SK-N-SH (cell line): Measurements from ENCODE around the gene FAM162B. TPM values are rescaled to one million over a fixed set of nuclear protein-coding genes. Genes with fewer than 3 reads are reported as not detected.

Experiments used
- CTCF ChIA-PET: fragments of 300-600, 350-600 bp; formaldehyde crosslinking; extraction: SDS; loops from one replicate; lab custom pipeline; 2021; lab: Yijun Ruan, JAX
- POLR2A ChIA-PET: fragments of 350-600 bp; sonication (Branson Sonifier 250); formaldehyde crosslinking; extraction: SDS; loops from one replicate; lab custom pipeline; 2020; ENCODE audit warnings: antibody characterized with exemption, inconsistent platforms; lab: Yijun Ruan, JAX
- DNase-seq: peaks from one replicate; pipeline ENCODE4 v3.0.0; 2012
- H2AFZ ChIP-seq: fragments of 200-600 bp; sonication (generic); 2 replicates; pipeline ENCODE4 v1.8.1; 2016; ENCODE audit warnings: antibody characterized with exemption, mild to moderate bottlenecking, low read depth
- H3F3A ChIP-seq: fragments of 200-600 bp; sonication (generic); replicated peaks from 2 replicates; pipeline ENCODE3; 2016; ENCODE audit warnings: antibody characterized with exemption, mild to moderate bottlenecking; ENCODE audit not compliant: insufficient read depth
- H3K27ac ChIP-seq, 2 experiments: fragments of 200-500 bp in 1 of 2; fragments of 200-600 bp in 1 of 2; sonication (Bioruptor generic) in 1 of 2; sonication (generic), shearing (Covaris generic) in 1 of 2; 2 replicates each; pipeline versions ENCODE4 v1.5.1 to v1.6.1; 2014 to 2016; ENCODE audit warnings: low read depth in 2 of 2, inconsistent platforms in 1 of 2, low read length in 1 of 2, mild to moderate bottlenecking in 1 of 2, mixed read lengths in 1 of 2
- H3K27me3 ChIP-seq: fragments of 200-600 bp; sonication (generic), shearing (Covaris generic); 2 replicates; pipeline ENCODE4 v1.6.1; 2016; ENCODE audit warnings: mixed run types; ENCODE audit not compliant: insufficient read depth
- H3K36me3 ChIP-seq, 2 experiments: fragments of 200-500 bp in 1 of 2; fragments of 200-600 bp in 1 of 2; sonication (Bioruptor generic) in 1 of 2; sonication (generic) in 1 of 2; replicated peaks in 1 of 2; 2 replicates each; pipeline versions ENCODE3 to v1.5.1; 2014 to 2016; ENCODE audit warnings: low read length in 1 of 2, mild to moderate bottlenecking in 1 of 2; ENCODE audit not compliant: insufficient read depth in 2 of 2, control insufficient read depth in 1 of 2
- H3K4me1 ChIP-seq, 2 experiments: fragments of 200-500 bp in 1 of 2; fragments of 200-600 bp in 1 of 2; sonication (Bioruptor generic) in 1 of 2; sonication (generic), shearing (Covaris generic) in 1 of 2; 2 replicates each; pipeline versions ENCODE4 v1.5.1 to v1.6.1; 2014 to 2016; ENCODE audit warnings: low read depth in 1 of 2, low read length in 1 of 2, mixed run types in 1 of 2; ENCODE audit not compliant: insufficient read depth in 2 of 2, control insufficient read depth in 1 of 2
- H3K4me2 ChIP-seq: fragments of 200-600 bp; sonication (generic), shearing (Covaris generic); 2 replicates; pipeline ENCODE4 v1.6.1; 2017; ENCODE audit warnings: mixed run types
- H3K4me3 ChIP-seq, 2 experiments: fragments of 200-500 bp in 1 of 2; fragments of 200-600 bp in 1 of 2; sonication (Bioruptor generic) in 1 of 2; sonication (generic), shearing (Covaris generic) in 1 of 2; 2 replicates each; pipeline versions ENCODE4 v1.5.1 to v1.8.1; 2014 to 2016; ENCODE audit warnings: low read depth in 2 of 2, inconsistent platforms in 1 of 2, low read length in 1 of 2, mild to moderate bottlenecking in 1 of 2, mixed read lengths in 1 of 2, moderate library complexity in 1 of 2
- H3K79me2 ChIP-seq: fragments of 200-600 bp; sonication (generic); 2 replicates; pipeline ENCODE4 v1.8.1; 2017; ENCODE audit warnings: mild to moderate bottlenecking; ENCODE audit not compliant: insufficient read depth
- H3K9ac ChIP-seq: fragments of 200-600 bp; sonication (generic); 2 replicates; pipeline ENCODE4 v1.6.1; 2017; ENCODE audit warnings: mixed run types
- H3K9me2 ChIP-seq: fragments of 200-600 bp; sonication (generic); 2 replicates; pipeline ENCODE4 v1.6.1; 2017; ENCODE audit warnings: mixed run types
- H3K9me3 ChIP-seq: fragments of 200-600 bp; sonication (generic); 2 replicates; pipeline ENCODE4 v1.6.1; 2017; ENCODE audit warnings: mixed run types, mild to moderate bottlenecking, moderate library complexity
- H4K20me1 ChIP-seq: fragments of 200-600 bp; sonication (generic); 2 replicates; pipeline ENCODE4 v1.6.1; 2017; ENCODE audit warnings: mild to moderate bottlenecking, mixed run types; ENCODE audit not compliant: insufficient read depth
- EZH2phosphoT487 ChIP-seq: fragments of 200-600 bp; sonication (generic); IDR thresholded peaks from 2 replicates; pipeline ENCODE4 v1.6.1; 2017; ENCODE audit warnings: low read depth, mixed run types, mild to moderate bottlenecking, antibody characterized with exemption, moderate library complexity, borderline replicate concordance
- GATA2 ChIP-seq: sonication (generic); formaldehyde crosslinking; IDR thresholded peaks from 2 replicates; pipeline ENCODE4 v1.5.0; 2020; ENCODE audit warnings: mild to moderate bottlenecking, missing genetic modification reagents
- IRF3 ChIP-seq: fragments of 150-350 bp; IDR thresholded peaks from 2 replicates; pipeline ENCODE4 v1.6.1; 2016; ENCODE audit warnings: mild to moderate bottlenecking, low read depth, low read length
- JUND ChIP-seq: IDR thresholded peaks from 2 replicates; pipeline ENCODE4 v1.4.0; 2012
- RCOR1 ChIP-seq: fragments of 150-350 bp; IDR thresholded peaks from 2 replicates; pipeline ENCODE4 v1.6.1; 2017; ENCODE audit warnings: antibody characterized with exemption, low read length
- RFX5 ChIP-seq: IDR thresholded peaks from 2 replicates; pipeline ENCODE4 v1.6.1; 2012; ENCODE audit warnings: mild to moderate bottlenecking, improper control_type of control experiment, low read length
- SIN3A ChIP-seq: IDR thresholded peaks from 2 replicates; pipeline ENCODE4 v1.6.1; 2012; ENCODE audit warnings: low read depth, mild to moderate bottlenecking, low read length, moderate library complexity, borderline replicate concordance
- YY1 ChIP-seq: IDR thresholded peaks from 2 replicates; pipeline ENCODE4 v1.4.0; 2012; ENCODE audit warnings: low read depth, mild to moderate bottlenecking
- WGBS: methylation state at CpG from one replicate; pipeline ENCODE4 v1.1.6; 2017; ENCODE audit warnings: low lambda C conversion rate; 5-methylcytosine and 5-hydroxymethylcytosine counted together
- polyA plus RNA-seq, 3 experiments: library from polyadenylated mRNA; depleted of rRNA; stranded (reverse); fragments of >200 nt; gene quantifications; 2 replicates each; pipeline ENCODE4 v1.2.3, GENCODE V29; 2012
- TF ChIP-seq, protein P1 (sequence below): IDR thresholded peaks from 2 replicates; pipeline ENCODE4 v1.6.1; 2012; ENCODE audit warnings: mild to moderate bottlenecking, low read depth, low read length, moderate library complexity
- TF ChIP-seq, protein P2 (sequence below): IDR thresholded peaks from 2 replicates; pipeline ENCODE4 v1.4.0; 2012; ENCODE audit warnings: low read depth, borderline replicate concordance
- TF ChIP-seq, protein P3 (sequence below): fragments of 200-600 bp; sonication (generic); IDR thresholded peaks from 2 replicates; pipeline ENCODE4 v1.6.1; 2017; ENCODE audit warnings: antibody characterized with exemption, mild to moderate bottlenecking, moderate library complexity
- TF ChIP-seq, protein P4 (sequence below): IDR thresholded peaks from 2 replicates; pipeline ENCODE4; 2012

Gene FAM162B
- polyA plus RNA-seq, 1 of the 3 experiments (the other 2 are of a cell fraction), result not detected

DNA sequence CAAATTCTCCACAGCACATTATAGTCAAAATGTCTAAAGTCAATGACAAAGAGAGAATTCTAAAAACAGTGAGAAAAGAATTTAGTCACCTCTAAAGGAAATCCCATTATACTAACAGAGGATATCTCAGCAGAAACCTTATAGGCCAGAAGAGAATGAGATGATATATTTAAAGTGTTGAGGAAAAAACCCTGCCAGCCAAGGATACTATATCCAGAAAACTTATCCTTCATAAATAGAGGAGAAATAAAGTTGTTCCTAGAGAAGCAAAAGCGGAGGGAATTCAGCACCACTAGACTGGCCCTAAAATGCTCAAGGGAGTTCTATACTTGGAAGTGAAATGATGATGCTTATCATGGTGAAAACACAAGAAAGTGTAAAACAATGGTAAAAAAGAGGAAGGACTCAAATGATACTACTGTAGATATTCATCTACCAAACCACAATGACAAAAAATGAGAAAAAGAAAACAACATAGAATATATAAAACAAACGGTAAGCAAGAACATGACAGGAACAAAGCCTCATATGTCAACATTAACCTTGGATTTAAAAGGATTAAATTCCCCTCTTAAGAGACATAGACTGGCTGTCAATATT lies 46.6 kb upstream of the FAM162B start:
- Histone ChIP-seq H3K36me3 (no peaks in the 10 kb centered on the region), H3K27ac (no peak overlapping the region), H3K4me2 (no peak overlapping the region), H3K27me3 (no peaks in the 10 kb centered on the region), H4K20me1 (no peaks in the 10 kb centered on the region), H3K79me2 (no peaks in the 10 kb centered on the region), H3K9me3 (no peaks in the 10 kb centered on the region; the same call in 1 of the 2 replicates), H3K9me2 (no peaks in the 10 kb centered on the region), H3F3A (no peaks in the 10 kb centered on the region), H3K4me3 (no peak overlapping the region), H3K9ac (no peak overlapping the region), H2AFZ (no peak overlapping the region), H3K4me1 (no peaks in the 10 kb centered on the region)
- DNase-seq, result no peak
- POLR2A ChIA-PET, result no interaction called here
- WGBS, result 9% methylated on average over 2 of the region's 2 CpGs
- CTCF ChIA-PET, result no interaction called here
- TF ChIP-seq YY1, result no peak
- TF ChIP-seq, protein P1, sequence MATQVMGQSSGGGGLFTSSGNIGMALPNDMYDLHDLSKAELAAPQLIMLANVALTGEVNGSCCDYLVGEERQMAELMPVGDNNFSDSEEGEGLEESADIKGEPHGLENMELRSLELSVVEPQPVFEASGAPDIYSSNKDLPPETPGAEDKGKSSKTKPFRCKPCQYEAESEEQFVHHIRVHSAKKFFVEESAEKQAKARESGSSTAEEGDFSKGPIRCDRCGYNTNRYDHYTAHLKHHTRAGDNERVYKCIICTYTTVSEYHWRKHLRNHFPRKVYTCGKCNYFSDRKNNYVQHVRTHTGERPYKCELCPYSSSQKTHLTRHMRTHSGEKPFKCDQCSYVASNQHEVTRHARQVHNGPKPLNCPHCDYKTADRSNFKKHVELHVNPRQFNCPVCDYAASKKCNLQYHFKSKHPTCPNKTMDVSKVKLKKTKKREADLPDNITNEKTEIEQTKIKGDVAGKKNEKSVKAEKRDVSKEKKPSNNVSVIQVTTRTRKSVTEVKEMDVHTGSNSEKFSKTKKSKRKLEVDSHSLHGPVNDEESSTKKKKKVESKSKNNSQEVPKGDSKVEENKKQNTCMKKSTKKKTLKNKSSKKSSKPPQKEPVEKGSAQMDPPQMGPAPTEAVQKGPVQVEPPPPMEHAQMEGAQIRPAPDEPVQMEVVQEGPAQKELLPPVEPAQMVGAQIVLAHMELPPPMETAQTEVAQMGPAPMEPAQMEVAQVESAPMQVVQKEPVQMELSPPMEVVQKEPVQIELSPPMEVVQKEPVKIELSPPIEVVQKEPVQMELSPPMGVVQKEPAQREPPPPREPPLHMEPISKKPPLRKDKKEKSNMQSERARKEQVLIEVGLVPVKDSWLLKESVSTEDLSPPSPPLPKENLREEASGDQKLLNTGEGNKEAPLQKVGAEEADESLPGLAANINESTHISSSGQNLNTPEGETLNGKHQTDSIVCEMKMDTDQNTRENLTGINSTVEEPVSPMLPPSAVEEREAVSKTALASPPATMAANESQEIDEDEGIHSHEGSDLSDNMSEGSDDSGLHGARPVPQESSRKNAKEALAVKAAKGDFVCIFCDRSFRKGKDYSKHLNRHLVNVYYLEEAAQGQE, result no peak
- TF ChIP-seq, protein P2, sequence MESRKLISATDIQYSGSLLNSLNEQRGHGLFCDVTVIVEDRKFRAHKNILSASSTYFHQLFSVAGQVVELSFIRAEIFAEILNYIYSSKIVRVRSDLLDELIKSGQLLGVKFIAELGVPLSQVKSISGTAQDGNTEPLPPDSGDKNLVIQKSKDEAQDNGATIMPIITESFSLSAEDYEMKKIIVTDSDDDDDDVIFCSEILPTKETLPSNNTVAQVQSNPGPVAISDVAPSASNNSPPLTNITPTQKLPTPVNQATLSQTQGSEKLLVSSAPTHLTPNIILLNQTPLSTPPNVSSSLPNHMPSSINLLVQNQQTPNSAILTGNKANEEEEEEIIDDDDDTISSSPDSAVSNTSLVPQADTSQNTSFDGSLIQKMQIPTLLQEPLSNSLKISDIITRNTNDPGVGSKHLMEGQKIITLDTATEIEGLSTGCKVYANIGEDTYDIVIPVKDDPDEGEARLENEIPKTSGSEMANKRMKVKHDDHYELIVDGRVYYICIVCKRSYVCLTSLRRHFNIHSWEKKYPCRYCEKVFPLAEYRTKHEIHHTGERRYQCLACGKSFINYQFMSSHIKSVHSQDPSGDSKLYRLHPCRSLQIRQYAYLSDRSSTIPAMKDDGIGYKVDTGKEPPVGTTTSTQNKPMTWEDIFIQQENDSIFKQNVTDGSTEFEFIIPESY, result no peak
- no peak for TF ChIP-seq SIN3A
- no peak for TF ChIP-seq JUND
- TF ChIP-seq RFX5, result no peak
- TF ChIP-seq, protein P3, sequence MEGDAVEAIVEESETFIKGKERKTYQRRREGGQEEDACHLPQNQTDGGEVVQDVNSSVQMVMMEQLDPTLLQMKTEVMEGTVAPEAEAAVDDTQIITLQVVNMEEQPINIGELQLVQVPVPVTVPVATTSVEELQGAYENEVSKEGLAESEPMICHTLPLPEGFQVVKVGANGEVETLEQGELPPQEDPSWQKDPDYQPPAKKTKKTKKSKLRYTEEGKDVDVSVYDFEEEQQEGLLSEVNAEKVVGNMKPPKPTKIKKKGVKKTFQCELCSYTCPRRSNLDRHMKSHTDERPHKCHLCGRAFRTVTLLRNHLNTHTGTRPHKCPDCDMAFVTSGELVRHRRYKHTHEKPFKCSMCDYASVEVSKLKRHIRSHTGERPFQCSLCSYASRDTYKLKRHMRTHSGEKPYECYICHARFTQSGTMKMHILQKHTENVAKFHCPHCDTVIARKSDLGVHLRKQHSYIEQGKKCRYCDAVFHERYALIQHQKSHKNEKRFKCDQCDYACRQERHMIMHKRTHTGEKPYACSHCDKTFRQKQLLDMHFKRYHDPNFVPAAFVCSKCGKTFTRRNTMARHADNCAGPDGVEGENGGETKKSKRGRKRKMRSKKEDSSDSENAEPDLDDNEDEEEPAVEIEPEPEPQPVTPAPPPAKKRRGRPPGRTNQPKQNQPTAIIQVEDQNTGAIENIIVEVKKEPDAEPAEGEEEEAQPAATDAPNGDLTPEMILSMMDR, result no peak
- TF ChIP-seq, protein P4, sequence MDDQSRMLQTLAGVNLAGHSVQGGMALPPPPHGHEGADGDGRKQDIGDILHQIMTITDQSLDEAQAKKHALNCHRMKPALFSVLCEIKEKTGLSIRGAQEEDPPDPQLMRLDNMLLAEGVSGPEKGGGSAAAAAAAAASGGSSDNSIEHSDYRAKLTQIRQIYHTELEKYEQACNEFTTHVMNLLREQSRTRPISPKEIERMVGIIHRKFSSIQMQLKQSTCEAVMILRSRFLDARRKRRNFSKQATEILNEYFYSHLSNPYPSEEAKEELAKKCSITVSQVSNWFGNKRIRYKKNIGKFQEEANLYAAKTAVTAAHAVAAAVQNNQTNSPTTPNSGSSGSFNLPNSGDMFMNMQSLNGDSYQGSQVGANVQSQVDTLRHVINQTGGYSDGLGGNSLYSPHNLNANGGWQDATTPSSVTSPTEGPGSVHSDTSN, result no peak
- no peak for TF ChIP-seq IRF3
- TF ChIP-seq RCOR1, result no peak
- TF ChIP-seq GATA2 (CRISPR knock-in tag), result no peak
- no peak for TF ChIP-seq EZH2phosphoT487
